GM23248 (cell line): ENCODE results near the gene CDC25A. TPM values are rescaled to one million over a fixed set of nuclear protein-coding genes. Genes with fewer than 3 reads are reported as not detected.

Experiments used
- DNase-seq: peaks from one replicate; pipeline ENCODE4 v3.0.0-alpha.2; 2015
- H2AFZ ChIP-seq: fragments of 200-600 bp; sonication (generic); 2 replicates; pipeline ENCODE4 v1.6.1; 2016; ENCODE audit warnings: antibody characterized with exemption
- H3F3A ChIP-seq: fragments of 200-600 bp; sonication (generic); 2 replicates; pipeline ENCODE4 v1.6.1; 2016; ENCODE audit warnings: mild to moderate bottlenecking, antibody characterized with exemption, mixed run types; ENCODE audit not compliant: insufficient read depth
- H3K27ac ChIP-seq: fragments of 200-600 bp; sonication (generic); 2 replicates; pipeline ENCODE4 v1.5.1; 2016; ENCODE audit warnings: mild to moderate bottlenecking
- H3K27me3 ChIP-seq: fragments of 200-600 bp; sonication (generic); replicated peaks from 2 replicates; pipeline ENCODE4 v1.6.1; 2016; ENCODE audit warnings: mild to moderate bottlenecking; ENCODE audit not compliant: insufficient read depth
- H3K36me3 ChIP-seq: fragments of 200-600 bp; sonication (generic); 2 replicates; pipeline ENCODE4 v1.6.1; 2016; ENCODE audit warnings: low read depth, mild to moderate bottlenecking
- H3K4me1 ChIP-seq: fragments of 200-600 bp; sonication (generic); 2 replicates; pipeline ENCODE4 v1.6.1; 2016; ENCODE audit warnings: mild to moderate bottlenecking; ENCODE audit not compliant: insufficient read depth
- H3K4me2 ChIP-seq: fragments of 200-600 bp; sonication (generic); one replicate; pipeline ENCODE4 v1.6.1; 2016; ENCODE audit warnings: mild to moderate bottlenecking; ENCODE audit not compliant: unreplicated experiment
- H3K4me3 ChIP-seq: fragments of 200-600 bp; sonication (generic); 2 replicates; pipeline ENCODE4 v1.5.1; 2016; ENCODE audit warnings: mild to moderate bottlenecking
- H3K79me2 ChIP-seq: fragments of 200-600 bp; sonication (generic); 2 replicates; pipeline ENCODE4 v1.6.1; 2016; ENCODE audit warnings: mild to moderate bottlenecking; ENCODE audit not compliant: insufficient read depth
- H3K9ac ChIP-seq: fragments of 200-600 bp; sonication (generic); 2 replicates; pipeline ENCODE4 v1.6.1; 2016; ENCODE audit warnings: mild to moderate bottlenecking
- H3K9me2 ChIP-seq: fragments of 200-600 bp; sonication (generic); 2 replicates; pipeline ENCODE4 v1.6.1; 2016; ENCODE audit warnings: mixed run types, mild to moderate bottlenecking, moderate library complexity; ENCODE audit not compliant: insufficient read depth
- H3K9me3 ChIP-seq: fragments of 200-600 bp; sonication (generic); one replicate; pipeline ENCODE4 v1.6.1; 2017; ENCODE audit warnings: low read depth
- H4K20me1 ChIP-seq: fragments of 200-600 bp; sonication (generic); 2 replicates; pipeline ENCODE4 v1.6.0; 2016; ENCODE audit not compliant: insufficient read depth
- EZH2 ChIP-seq: fragments of 200-600 bp; sonication (generic); IDR thresholded peaks from 2 replicates; pipeline ENCODE4 v1.6.1; 2018; ENCODE audit warnings: antibody characterized with exemption, mild to moderate bottlenecking; ENCODE audit not compliant: insufficient read depth, poor library complexity, severe bottlenecking
- EZH2phosphoT487 ChIP-seq: fragments of 200-600 bp; sonication (generic); IDR thresholded peaks from 2 replicates; pipeline ENCODE4 v1.6.1; 2018; ENCODE audit warnings: antibody characterized with exemption, moderate library complexity, mild to moderate bottlenecking, low read depth; ENCODE audit not compliant: insufficient read depth
- WGBS, 2 experiments: methylation state at CpG; one replicate each; pipeline ENCODE4 v1.1.6; 2015 to 2017; ENCODE audit warnings: low lambda C conversion rate in 2 of 2, low coverage in 1 of 2; ENCODE audit errors: missing lambda C conversion rate in 2 of 2; 5-methylcytosine and 5-hydroxymethylcytosine counted together
- in situ Hi-C: fragments of 300-500 bp; cut with MboI; formaldehyde crosslinking; loops from 2 replicates; pipeline ENCODE4 v1.15.0; 2020
- polyA plus RNA-seq: library from polyadenylated mRNA; unstranded; fragments of >200 nt; fragmentation: Nextera tagmentation; extraction: Ambion mirVana; gene quantifications from 2 replicates; pipeline ENCODE4 v1.2.1, GENCODE V29; 2016
- total RNA-seq: library from RNA; depleted of rRNA; stranded (reverse); fragments of >200 nt; shearing (Covaris generic); gene quantifications from 2 replicates; pipeline ENCODE4 v1.2.3, GENCODE V29; 2014

The CDC25A gene
- total and polyA plus RNA-seq, 2 experiments from 2014 or later: 1.5 to 4.3 TPM

GRCh38 chr3:48135552-48136495, 52.4 kb downstream of the CDC25A start:
- in situ Hi-C loops: no loop called here

GRCh38 chr3:48130321-48130904, 57.8 kb downstream of the CDC25A start:
- Histone ChIP-seq H3F3A (peaks cover 32% of the 10 kb centered on the region), H3K36me3 (no peaks in the 10 kb centered on the region), H3K9ac (peak overlapping the region; percentile 32), H2AFZ (peak overlapping the region; percentile 47), H3K4me3 (no peak overlapping the region), H3K4me1 (peaks cover 20% of the 10 kb centered on the region), H3K79me2 (no peaks in the 10 kb centered on the region), H3K9me3 (no peaks in the 10 kb centered on the region), H3K9me2 (no peaks in the 10 kb centered on the region), H3K27me3 (no peaks in the 10 kb centered on the region), H3K4me2 (peak overlapping the region; percentile 50), H3K27ac (peak overlapping the region; percentile 66), H4K20me1 (no peaks in the 10 kb centered on the region)
- TF ChIP-seq EZH2phosphoT487 (no peak), EZH2 (no peak)
- peak; percentile 80 for DNase-seq
- WGBS, 2 experiments: 5 to 6% methylated on average over 7 to 8 of the region's 8 CpGs
- in situ Hi-C loops: no loop called here

More at GRCh38 chr3:48135552-48136495, 52.4 kb downstream of the CDC25A start:
- no peaks in the 10 kb centered on the region for H4K20me1 ChIP-seq
- H3K27ac ChIP-seq: no peak overlapping the region
- DNase-seq: no peak
- no peak overlapping the region for H3K4me2 ChIP-seq
- peaks cover 6% of the 10 kb centered on the region for H3K4me1 ChIP-seq
- no peaks in the 10 kb centered on the region for H3K79me2 ChIP-seq
- peaks cover 13% of the 10 kb centered on the region for H3F3A ChIP-seq
- no peaks in the 10 kb centered on the region for H3K9me2 ChIP-seq
- H3K36me3 ChIP-seq: no peaks in the 10 kb centered on the region
- no peak for TF ChIP-seq EZH2phosphoT487
- TF ChIP-seq EZH2: no peak
- no peak overlapping the region for H3K4me3 ChIP-seq
- H2AFZ ChIP-seq: no peak overlapping the region
- no peaks in the 10 kb centered on the region for H3K27me3 ChIP-seq
- H3K9ac ChIP-seq: no peak overlapping the region
- 70 to 74% methylated on average over 8 of the region's 8 CpGs for WGBS, 2 experiments
- no peaks in the 10 kb centered on the region for H3K9me3 ChIP-seq

- H3K9ac ChIP-seq: peak overlapping the region; percentile 32; the same call in 1 of the 2 replicates
- peaks cover 25% of the 10 kb centered on the region for H3K4me1 ChIP-seq
- H3F3A ChIP-seq: peaks cover 37% of the 10 kb centered on the region
- peak; percentile 67 for DNase-seq
- 10 to 11% methylated on average over 2 of the region's 2 CpGs for WGBS, 2 experiments
- TF ChIP-seq EZH2 (no peak), EZH2phosphoT487 (no peak)
- H3K27me3 ChIP-seq: no peaks in the 10 kb centered on the region
- H3K4me2 ChIP-seq: peak overlapping the region; percentile 50
- H3K27ac ChIP-seq: peak overlapping the region; percentile 66
- no peaks in the 10 kb centered on the region for H4K20me1 ChIP-seq
- no peaks in the 10 kb centered on the region for H3K79me2 ChIP-seq
- H2AFZ ChIP-seq: peak overlapping the region; percentile 47
- no peaks in the 10 kb centered on the region for H3K9me3 ChIP-seq
- in situ Hi-C loops: no loop called here
- H3K4me3 ChIP-seq: no peak overlapping the region
- no peaks in the 10 kb centered on the region for H3K9me2 ChIP-seq
- no peaks in the 10 kb centered on the region for H3K36me3 ChIP-seq
These were observed 58.3 kb downstream of the CDC25A start for GRCh38 chr3:48129921-48130320.

GRCh38 chr3:48128774-48129173, 59.4 kb downstream of the CDC25A start:
- Histone ChIP-seq H3K9me3 (no peaks in the 10 kb centered on the region), H3K9ac (no peak overlapping the region), H3K79me2 (no peaks in the 10 kb centered on the region), H4K20me1 (no peaks in the 10 kb centered on the region), H3K4me1 (peaks cover 35% of the 10 kb centered on the region), H3K4me3 (no peak overlapping the region), H3K27ac (no peak overlapping the region), H3K4me2 (no peak overlapping the region), H2AFZ (no peak overlapping the region), H3F3A (peaks cover 46% of the 10 kb centered on the region), H3K27me3 (no peaks in the 10 kb centered on the region), H3K9me2 (no peaks in the 10 kb centered on the region), H3K36me3 (no peaks in the 10 kb centered on the region)
- 63 to 67% methylated on average over 1 of the region's 1 CpG for WGBS, 2 experiments
- TF ChIP-seq EZH2phosphoT487 (no peak), EZH2 (no peak)
- DNase-seq: no peak
- in situ Hi-C loops: no loop called here
